Mammary epithelial cell (primary cell): ENCODE results near the gene CYP24A1.

Experiments
- CTCF ChIP-seq, 2 donors: IDR thresholded peaks in 1 of 2; conservative IDR thresholded peaks in 1 of 2; 2 replicates each; pipeline ENCODE4 v1.5.1; 2011 to 2012; ENCODE audit warnings: inconsistent platforms in 2 of 2, low read length in 2 of 2, mild to moderate bottlenecking in 2 of 2, control low read depth in 1 of 2, low read depth in 1 of 2; ENCODE audit not compliant: insufficient read depth in 1 of 2; ENCODE audit errors: extremely low read depth in 1 of 2
- EZH2 ChIP-seq: IDR thresholded peaks from 2 replicates; pipeline ENCODE4 v1.6.1; 2012; ENCODE audit warnings: low read length, inconsistent platforms, borderline replicate concordance

GRCh38 chr20:54108817-54109216 is 65.0 kb downstream of the CYP24A1 start:
- TF ChIP-seq CTCF (conservative IDR thresholded peaks at IDR 0.05 in 1 of 2, IDR thresholded peaks at IDR 0.05 in 1 of 2; ENCODE audit: extremely low read depth in 1 of 2, insufficient read depth in 1 of 2, low read depth in 1 of 2, low read length in 2 of 2) (no peak), EZH2 (no peak)
